Heart right ventricle (tissue), 16 donors: ENCODE results near the gene NAT10. TPM values are rescaled to one million over a fixed set of nuclear protein-coding genes. Genes with fewer than 3 reads are reported as not detected.

Source experiments
- ATAC-seq, 8 donors: fragments of 200-7000 bp; cut with Tn5 transposase; one replicate each; pipeline ENCODE4 v1.9.1; 2020; ENCODE audit warnings: mild to moderate bottlenecking in 8 of 8, moderate library complexity in 8 of 8, moderate number of reproducible peaks in 1 of 8
- DNase-seq, 2 donors: peaks; one replicate each; pipeline ENCODE4 v3.0.0-alpha.2; 2020
- H3K27ac ChIP-seq, 10 donors: fragments of 200-600 bp; sonication (generic) in 2 of 10; one replicate each; pipeline versions ENCODE4 v1.5.0 to v1.8.0; 2020 to 2022; ENCODE audit warnings: mild to moderate bottlenecking in 3 of 10
- H3K27me3 ChIP-seq, 7 donors: fragments of 200-600 bp; one replicate each; pipeline ENCODE4 v1.8.0; 2021 to 2022; ENCODE audit warnings: mild to moderate bottlenecking in 2 of 7
- H3K36me3 ChIP-seq, 9 donors: fragments of 200-600 bp; sonication (generic) in 1 of 9; one replicate each; pipeline versions ENCODE4 v1.5.0 to v1.8.0; 2020 to 2022; ENCODE audit warnings: mild to moderate bottlenecking in 2 of 9
- H3K4me1 ChIP-seq, 9 donors: fragments of 200-600 bp; sonication (generic) in 1 of 9; one replicate each; pipeline versions ENCODE4 v1.5.0 to v1.8.0; 2020 to 2022; ENCODE audit warnings: mild to moderate bottlenecking in 4 of 9
- H3K4me3 ChIP-seq, 10 donors: fragments of 200-600 bp; sonication (generic) in 2 of 10; one replicate each; pipeline versions ENCODE4 v1.5.0 to v1.8.0; 2020 to 2022; ENCODE audit warnings: mild to moderate bottlenecking in 7 of 10, moderate library complexity in 2 of 10
- H3K9me3 ChIP-seq, 11 donors: fragments of 200-600 bp in 10 of 11; sonication (generic) in 2 of 11; one replicate each; pipeline versions ENCODE4 v1.5.0 to v1.8.0; 2013 to 2022; ENCODE audit warnings: mild to moderate bottlenecking in 2 of 11, control low read depth in 1 of 11, moderate library complexity in 1 of 11
- CTCF ChIP-seq, 9 donors: fragments of 200-600 bp; sonication (generic) in 2 of 9; IDR thresholded peaks; one replicate each; pipeline versions ENCODE4 v1.5.0 to v1.8.0; 2021 to 2022; ENCODE audit warnings: antibody characterized with exemption in 9 of 9, mild to moderate bottlenecking in 5 of 9, moderate library complexity in 1 of 9
- WGBS, 2 donors: extraction: QIAGEN DNeasy Blood & Tissue Kit; methylation state at CpG; one replicate each; pipeline ENCODE4 v1.1.7; 2013; ENCODE audit warnings: inconsistent platforms in 1 of 2; 5-methylcytosine and 5-hydroxymethylcytosine counted together
- intact Hi-C, 10 donors: fragments of 100-400 bp; cut with DNase I; formaldehyde crosslinking; loops; one replicate each; pipeline versions ENCODE4 v1.11.1 to v1.14.2; 2022
- polyA plus RNA-seq, 2 donors: library from polyadenylated mRNA; stranded (reverse); fragments of 200-250 nt; gene quantifications; one replicate each; pipeline ENCODE4 v1.2.3, GENCODE V29; 2013
- total RNA-seq, 10 donors: library from RNA; stranded (reverse); fragmentation: NEBNext Ultra II Directional in 3 of 10; extraction: Animal tissue kit (Norgen Biotek cat#: 25700) in 3 of 10; gene quantifications; one replicate each; pipeline versions ENCODE4 v1.2.1 to v1.2.4, GENCODE V29; 2021 to 2023
- donor health status: Arrhythmogenic right ventricular cardiomyopathy.
- donor health status: ischemic (EF 13 %, LVEDD 7.1; RV severe dilation, severe dysfunction).
- donor health status: healthy with polysubstance abuse.
- donor health status: DM: no; HTN: yes; CAD: no.
- donor health status: DM: no; HTN: no; CAD: no.
- donor health status: ischemic (EF 25% LVEDD 6.9; RV normal size, moderate dysfunction).
- donor health status: ischemic (EF 25% LVEDD 5.7; RV mildly dilated, moderate dysfunction).
- donor health status: healthy.
- donor health status: DM: yes; HTN: yes; CAD: no.
- donor health status: Ischemic cardiomyopathy.
- donor health status: ischemic (EF 35%, LVEDD 5.7; RV mildly dilated, moderate dysfunction).
- donor health status: nonischemic (EF 11% LVEDD 7.7; RV severe dilation, severe dysfunction).
- donor health status: DM: yes; HTN: yes; CAD: no.
- donor health status: PGD.
- donor health status: ischemic (EF 29% LVEDD 5.4; RV normal size, mild dysfunction).
- donor health status: nonischemic (EF 23%, LVEDD 6.1; RV moderate dilation, normal function).

The NAT10 gene
- total and polyA plus RNA-seq, 12 donors, result 16.2 to 26.4 (median 21.9) TPM

GRCh38 chr11:34151166-34151565 is 45.7 kb downstream of the NAT10 start:
- no peak for TF ChIP-seq CTCF (IDR thresholded peaks at IDR 0.05)
- ATAC-seq (no peak), DNase-seq (no peak)
- Histone ChIP-seq H3K4me1 (peaks cover 0 to 15% (median 0%) of the 10 kb centered on the region in 9 donors), H3K27me3 (no peaks in the 10 kb centered on the region), H3K9me3 (no peaks in the 10 kb centered on the region), H3K27ac (no peak overlapping the region), H3K36me3 (peaks cover 0 to 93% (median 11%) of the 10 kb centered on the region in 9 donors), H3K4me3 (no peak overlapping the region)
- WGBS, 2 donors, result 89 to 97% methylated on average over 5 of the region's 5 CpGs
- intact Hi-C loops, result no loop called here

GRCh38 chr11:34151916-34152845 is 46.8 kb downstream of the NAT10 start:
- no peak for TF ChIP-seq CTCF (IDR thresholded peaks at IDR 0.05)
- peaks cover 0 to 18% (median 2%) of the 10 kb centered on the region in 9 donors for H3K4me1 ChIP-seq
- H3K36me3 ChIP-seq, result peaks cover 0 to 83% (median 1%) of the 10 kb centered on the region in 9 donors
- H3K9me3 ChIP-seq, result no peaks in the 10 kb centered on the region
- H3K4me3 ChIP-seq, result no peak overlapping the region
- ATAC-seq, result peak in 1 of 8 donors; percentile 18
- no peak for DNase-seq
- no peak overlapping the region for H3K27ac ChIP-seq
- intact Hi-C loops, result no loop called here
- H3K27me3 ChIP-seq, result no peaks in the 10 kb centered on the region
- WGBS, 2 donors, result 85 to 89% methylated on average over 18 of the region's 18 CpGs

GRCh38 chr11:34154059-34154875 is 48.8 kb downstream of the NAT10 start:
- 84% methylated on average over 16 of the region's 16 CpGs for WGBS, 2 donors
- no peaks in the 10 kb centered on the region for H3K9me3 ChIP-seq
- no peak for TF ChIP-seq CTCF (IDR thresholded peaks at IDR 0.05)
- no peak overlapping the region for H3K27ac ChIP-seq
- H3K4me3 ChIP-seq, result no peak overlapping the region
- ATAC-seq (no peak), DNase-seq (no peak)
- H3K4me1 ChIP-seq, result peaks cover 0 to 28% (median 4%) of the 10 kb centered on the region in 9 donors
- no peaks in the 10 kb centered on the region for H3K27me3 ChIP-seq
- intact Hi-C loops, result no loop called here
- H3K36me3 ChIP-seq, result peaks cover 0 to 78% (median 5%) of the 10 kb centered on the region in 9 donors

GRCh38 chr11:34155057-34155756 is 49.8 kb downstream of the NAT10 start:
- intact Hi-C loops, result no loop called here
- DNase-seq (no peak), ATAC-seq (peak in 1 of 8 donors; percentile 17)
- WGBS, 2 donors, result 79 to 85% methylated on average over 15 of the region's 15 CpGs
- H3K9me3 ChIP-seq, result no peaks in the 10 kb centered on the region
- no peaks in the 10 kb centered on the region for H3K27me3 ChIP-seq
- peaks cover 0 to 78% (median 5%) of the 10 kb centered on the region in 9 donors for H3K36me3 ChIP-seq
- TF ChIP-seq CTCF (IDR thresholded peaks at IDR 0.05), result no peak
- no peak overlapping the region for H3K4me3 ChIP-seq
- peak overlapping the region in 1 of 10 donors; percentile 1 for H3K27ac ChIP-seq
- H3K4me1 ChIP-seq, result peaks cover 0 to 35% (median 10%) of the 10 kb centered on the region in 9 donors
